Activated T-cell treated with anti-CD3 and anti-CD28 coated beads, Interleukin-2, amount 50 U/mL, for 4 hours (primary cell): ENCODE data around the gene ADGRA1. TPM values are rescaled to one million over a fixed set of nuclear protein-coding genes. Genes with fewer than 3 reads are reported as not detected.

Source experiments
- ATAC-seq, 2 donors: fragments of 200-7000 bp; cut with Tn5 transposase; one replicate each; pipeline ENCODE4 v1.10.0; 2021
- DNase-seq: peaks from one replicate; pipeline ENCODE4 v3.0.0-alpha.2; 2020
- H3K27me3 Mint-ChIP-seq: one replicate; pipeline ENCODE4 v1.8.0; 2021; ENCODE audit warnings: low read depth, mixed read lengths
- H3K36me3 Mint-ChIP-seq: one replicate; pipeline ENCODE4 v1.8.0; 2022; ENCODE audit warnings: mixed read lengths; ENCODE audit not compliant: insufficient read depth
- H3K4me1 Mint-ChIP-seq: one replicate; pipeline ENCODE4 v1.8.0; 2021; ENCODE audit warnings: low read depth, mixed read lengths
- H3K4me3 Mint-ChIP-seq: one replicate; pipeline ENCODE4 v1.8.0; 2021; ENCODE audit warnings: mild to moderate bottlenecking, moderate library complexity, mixed read lengths
- H3K9me3 Mint-ChIP-seq: one replicate; pipeline ENCODE4 v1.8.0; 2021; ENCODE audit warnings: mixed read lengths
- total RNA-seq, 3 donors: library from RNA; stranded (reverse); gene quantifications; one replicate each; pipeline ENCODE4 v1.2.1, GENCODE V29; 2021

ADGRA1 gene
- total RNA-seq, 3 donors from 2014 or later: not detected

GRCh38 chr10:133061296-133062038 lies 26.3 kb upstream of the ADGRA1 start:
- no peaks in the 10 kb centered on the region for H3K36me3 Mint-ChIP-seq
- ATAC-seq (no peak), DNase-seq (no peak)
- peaks cover 4% of the 10 kb centered on the region for H3K27me3 Mint-ChIP-seq
- H3K4me3 Mint-ChIP-seq: no peak overlapping the region
- peaks cover 14% of the 10 kb centered on the region for H3K4me1 Mint-ChIP-seq
- H3K9me3 Mint-ChIP-seq: no peaks in the 10 kb centered on the region

DNA sequence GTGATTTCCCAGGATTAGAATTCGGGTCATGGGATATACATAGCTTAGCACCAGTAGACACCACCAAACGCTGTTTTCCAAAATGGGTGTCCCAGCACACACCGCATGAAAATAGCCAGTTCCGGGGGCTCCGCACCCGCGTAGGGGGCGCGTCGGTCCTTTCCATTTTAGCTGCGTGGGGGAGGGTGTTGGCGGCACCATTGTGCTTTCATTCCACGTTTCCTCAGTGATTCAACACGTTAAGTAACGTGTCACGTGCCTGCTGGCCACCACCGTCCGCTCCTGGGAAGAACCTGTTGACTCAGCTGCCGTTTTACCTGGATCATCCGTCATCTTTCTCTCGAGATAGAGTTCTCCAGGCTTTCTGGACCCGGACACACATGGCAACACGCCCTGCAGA lies 25.6 kb upstream of the ADGRA1 start:
- Mint-ChIP-seq H3K9me3 (no peaks in the 10 kb centered on the region), H3K27me3 (peaks cover 2% of the 10 kb centered on the region), H3K4me1 (peaks cover 14% of the 10 kb centered on the region), H3K36me3 (no peaks in the 10 kb centered on the region), H3K4me3 (no peak overlapping the region)
- no peak for ATAC-seq
- DNase-seq: no peak

- Mint-ChIP-seq H3K36me3 (no peaks in the 10 kb centered on the region), H3K9me3 (no peaks in the 10 kb centered on the region), H3K27me3 (peaks cover 2% of the 10 kb centered on the region), H3K4me3 (no peak overlapping the region), H3K4me1 (peaks cover 12% of the 10 kb centered on the region)
- ATAC-seq (no peak), DNase-seq (no peak)
Observed at GRCh38 chr10:133062635-133063034, 25.1 kb upstream of the ADGRA1 start.

DNA sequence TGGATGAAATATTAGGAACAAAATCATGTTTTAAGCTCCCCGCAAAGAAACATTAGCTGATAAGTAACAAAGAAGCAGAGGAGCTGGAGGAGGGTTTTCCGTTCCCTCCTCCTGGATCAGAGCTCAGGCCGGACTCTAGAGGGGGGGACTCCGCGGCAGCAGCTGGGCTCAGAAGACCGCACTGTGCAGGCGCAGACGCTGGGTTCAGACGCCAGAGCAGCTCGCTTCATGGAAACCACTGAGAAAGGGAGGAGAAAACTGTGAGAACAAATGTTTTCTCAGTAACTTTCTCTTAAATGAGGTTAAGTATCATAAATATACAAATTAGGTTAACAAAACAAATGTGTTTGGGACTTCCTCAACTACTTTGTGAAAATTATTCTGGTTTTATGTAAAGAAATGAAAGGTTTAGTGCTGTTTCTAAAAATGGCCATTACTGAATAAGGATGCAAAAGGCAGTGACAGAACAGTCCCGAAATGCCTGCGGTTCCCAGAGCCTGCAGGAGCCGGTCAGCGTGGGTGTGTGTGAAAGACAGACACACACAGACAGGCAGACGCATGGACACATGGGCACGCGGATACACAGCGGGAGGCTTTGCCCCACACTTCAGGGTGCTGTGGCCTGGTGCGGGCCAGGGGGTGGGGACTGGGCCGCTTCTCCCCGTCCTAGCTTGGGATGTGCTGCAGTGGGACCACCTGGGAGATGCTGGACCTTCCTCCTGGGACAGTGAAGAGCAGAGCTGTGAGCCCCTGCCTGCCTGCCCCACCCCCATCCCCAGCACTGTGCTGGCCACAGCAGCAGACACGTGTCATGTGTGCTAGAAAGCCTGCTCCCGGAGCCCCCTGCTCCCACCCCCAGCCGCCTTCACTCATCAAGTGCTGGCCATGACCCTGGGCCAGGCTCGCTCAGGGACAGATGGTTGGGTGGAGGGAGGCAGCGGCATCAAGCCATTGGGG lies 20.3 kb upstream of the ADGRA1 start:
- ATAC-seq (no peak), DNase-seq (no peak)
- no peaks in the 10 kb centered on the region for H3K9me3 Mint-ChIP-seq
- no peaks in the 10 kb centered on the region for H3K27me3 Mint-ChIP-seq
- H3K4me1 Mint-ChIP-seq: no peaks in the 10 kb centered on the region
- no peaks in the 10 kb centered on the region for H3K36me3 Mint-ChIP-seq
- H3K4me3 Mint-ChIP-seq: no peak overlapping the region

DNA sequence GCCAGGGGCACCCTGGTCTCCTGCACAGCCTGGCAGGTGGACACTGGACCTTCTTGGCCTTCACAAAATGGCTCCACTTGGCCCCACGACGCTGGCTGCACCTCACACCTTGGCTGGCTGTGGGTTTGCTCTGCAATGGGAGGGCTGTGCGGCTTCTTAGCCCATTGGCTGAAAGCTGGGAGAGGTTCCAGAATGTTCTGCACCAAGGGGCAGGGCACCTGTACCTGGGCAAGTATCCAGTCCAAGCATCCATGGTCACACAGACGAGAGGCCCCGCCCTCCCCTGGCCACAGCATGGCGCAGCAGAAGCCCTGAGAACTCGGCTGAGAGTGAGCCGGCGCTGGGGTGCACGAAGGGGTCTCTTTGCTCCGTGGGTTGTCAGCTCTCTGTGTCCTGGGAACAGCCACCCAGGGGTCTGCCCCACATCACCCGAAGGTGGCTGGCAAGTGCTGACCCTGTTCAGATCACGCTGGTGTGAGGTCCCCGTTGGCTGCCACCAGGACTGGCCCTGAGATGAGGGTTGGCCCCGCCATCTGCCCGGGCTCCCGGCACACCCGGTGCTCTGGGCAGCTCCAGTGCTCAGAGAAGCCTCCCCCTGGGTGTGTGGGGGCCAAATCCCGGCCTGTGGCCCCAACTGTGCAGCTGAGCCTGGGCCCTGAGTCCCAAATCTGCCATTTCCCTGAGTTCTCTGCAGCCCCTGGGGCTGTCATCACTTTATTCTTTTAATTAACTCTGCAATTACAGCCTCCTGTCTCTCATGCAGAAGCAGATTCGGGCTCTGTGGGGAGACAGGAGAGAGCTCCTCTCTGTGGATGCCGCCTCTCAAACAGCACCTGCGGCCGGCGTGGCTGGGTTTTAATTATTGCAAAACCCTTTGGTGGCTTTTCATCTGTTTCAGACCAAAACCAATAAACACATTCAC lies 19.4 kb upstream of the ADGRA1 start:
- DNase-seq (no peak), ATAC-seq (no peak)
- Mint-ChIP-seq H3K27me3 (no peaks in the 10 kb centered on the region), H3K36me3 (no peaks in the 10 kb centered on the region), H3K4me3 (no peak overlapping the region), H3K9me3 (no peaks in the 10 kb centered on the region), H3K4me1 (no peaks in the 10 kb centered on the region)

- DNase-seq (no peak), ATAC-seq (no peak)
- Mint-ChIP-seq H3K27me3 (no peaks in the 10 kb centered on the region), H3K4me3 (no peak overlapping the region), H3K36me3 (no peaks in the 10 kb centered on the region), H3K9me3 (no peaks in the 10 kb centered on the region), H3K4me1 (no peaks in the 10 kb centered on the region)
Observed at GRCh38 chr10:133069033-133069525, 18.6 kb upstream of the ADGRA1 start.

GRCh38 chr10:133070405-133070804 lies 17.3 kb upstream of the ADGRA1 start:
- no peak for ATAC-seq
- no peaks in the 10 kb centered on the region for H3K4me1 Mint-ChIP-seq
- peaks cover 3% of the 10 kb centered on the region for H3K27me3 Mint-ChIP-seq
- no peaks in the 10 kb centered on the region for H3K9me3 Mint-ChIP-seq
- H3K36me3 Mint-ChIP-seq: no peaks in the 10 kb centered on the region
- DNase-seq: no peak
- no peak overlapping the region for H3K4me3 Mint-ChIP-seq

DNA sequence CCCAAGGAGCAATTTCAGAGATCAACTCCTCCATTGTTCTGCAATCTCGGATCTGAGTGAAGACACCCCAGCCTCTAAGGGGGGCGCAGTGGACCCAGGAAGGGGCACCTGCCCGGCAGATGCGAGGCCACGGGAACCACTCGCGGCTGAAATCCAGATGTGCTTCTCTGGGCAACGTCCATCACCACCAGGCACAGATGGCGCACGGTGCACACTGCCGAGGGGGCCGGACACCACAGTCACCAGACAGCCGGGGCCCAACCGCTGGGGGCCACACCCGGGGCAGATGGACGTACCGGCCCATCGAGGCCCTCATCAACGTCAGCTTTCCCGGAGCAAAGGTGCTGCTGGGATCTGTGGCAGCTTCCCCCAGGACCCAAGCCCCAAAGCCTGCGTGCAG lies 16.9 kb upstream of the ADGRA1 start:
- Mint-ChIP-seq H3K4me1 (no peaks in the 10 kb centered on the region), H3K9me3 (no peaks in the 10 kb centered on the region), H3K4me3 (no peak overlapping the region), H3K27me3 (peaks cover 3% of the 10 kb centered on the region), H3K36me3 (no peaks in the 10 kb centered on the region)
- no peak for ATAC-seq
- DNase-seq: no peak

GRCh38 chr10:133071733-133072132 lies 16.0 kb upstream of the ADGRA1 start:
- no peak overlapping the region for H3K4me3 Mint-ChIP-seq
- H3K27me3 Mint-ChIP-seq: peaks cover 5% of the 10 kb centered on the region
- no peak for DNase-seq
- no peaks in the 10 kb centered on the region for H3K36me3 Mint-ChIP-seq
- no peaks in the 10 kb centered on the region for H3K9me3 Mint-ChIP-seq
- ATAC-seq: no peak
- no peaks in the 10 kb centered on the region for H3K4me1 Mint-ChIP-seq

- no peaks in the 10 kb centered on the region for H3K36me3 Mint-ChIP-seq
- ATAC-seq (no peak), DNase-seq (no peak)
- H3K4me1 Mint-ChIP-seq: no peaks in the 10 kb centered on the region
- no peaks in the 10 kb centered on the region for H3K9me3 Mint-ChIP-seq
- H3K27me3 Mint-ChIP-seq: peaks cover 5% of the 10 kb centered on the region
- no peak overlapping the region for H3K4me3 Mint-ChIP-seq
Observed at GRCh38 chr10:133072196-133072595, 15.5 kb upstream of the ADGRA1 start.

DNA sequence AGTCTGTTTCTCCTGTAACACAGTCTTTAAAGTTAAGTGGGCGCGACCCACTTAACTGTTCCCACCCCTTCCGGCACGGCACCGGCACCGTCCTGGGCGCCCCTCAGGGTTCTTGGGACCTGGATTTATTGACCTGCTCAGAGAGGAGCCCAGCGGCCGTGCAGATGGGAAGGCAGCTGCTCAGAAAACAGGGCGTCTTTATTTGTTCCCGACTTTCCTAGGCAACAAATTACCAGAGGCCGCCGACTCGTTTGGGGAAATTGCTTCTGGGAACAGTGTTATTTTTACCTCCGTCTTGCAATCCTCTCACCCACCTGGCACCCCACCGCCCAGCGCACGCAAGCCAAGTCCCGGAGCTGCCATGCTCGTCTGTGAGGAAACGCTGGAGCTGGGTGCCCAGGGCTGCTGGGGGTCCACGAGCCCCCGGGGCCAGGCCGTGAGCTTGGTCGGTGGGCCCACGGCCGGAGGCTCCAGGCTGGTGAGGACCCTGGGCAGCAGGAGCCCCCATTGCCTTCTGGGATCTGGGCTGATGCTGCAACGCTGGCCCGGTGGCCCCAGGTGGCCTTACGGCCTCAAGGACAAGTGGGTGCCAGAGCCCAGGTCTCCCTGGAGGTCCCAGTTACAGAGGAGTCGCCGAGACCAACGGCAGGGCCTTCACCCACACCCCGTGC lies 14.9 kb upstream of the ADGRA1 start:
- Mint-ChIP-seq H3K4me3 (no peak overlapping the region), H3K27me3 (peaks cover 5% of the 10 kb centered on the region), H3K4me1 (no peaks in the 10 kb centered on the region), H3K9me3 (no peaks in the 10 kb centered on the region), H3K36me3 (no peaks in the 10 kb centered on the region)
- ATAC-seq (no peak), DNase-seq (no peak)

GRCh38 chr10:133075346-133076137 lies 12.2 kb upstream of the ADGRA1 start:
- ATAC-seq: no peak
- no peaks in the 10 kb centered on the region for H3K4me1 Mint-ChIP-seq
- H3K27me3 Mint-ChIP-seq: peaks cover 5% of the 10 kb centered on the region
- DNase-seq: no peak
- H3K36me3 Mint-ChIP-seq: no peaks in the 10 kb centered on the region
- H3K4me3 Mint-ChIP-seq: no peak overlapping the region
- H3K9me3 Mint-ChIP-seq: no peaks in the 10 kb centered on the region
